NCI-H526 (cell line): Measurements from ENCODE around the gene PARVG.
"Not testable (repeated sequence)": the region's sequence is repeated elsewhere in the genome, so short reads cannot be mapped to it uniquely, and the experiment has no call there.

Experiments
- DNase-seq, 2 experiments: peaks; one replicate each; lab custom pipeline; 2025; lab: John Stamatoyannopoulos, UW

PARVG gene

GRCh38 chr22:44213489-44214043 lies 32.8 kb downstream of the PARVG start:
- DNase-seq: no peak

DNA sequence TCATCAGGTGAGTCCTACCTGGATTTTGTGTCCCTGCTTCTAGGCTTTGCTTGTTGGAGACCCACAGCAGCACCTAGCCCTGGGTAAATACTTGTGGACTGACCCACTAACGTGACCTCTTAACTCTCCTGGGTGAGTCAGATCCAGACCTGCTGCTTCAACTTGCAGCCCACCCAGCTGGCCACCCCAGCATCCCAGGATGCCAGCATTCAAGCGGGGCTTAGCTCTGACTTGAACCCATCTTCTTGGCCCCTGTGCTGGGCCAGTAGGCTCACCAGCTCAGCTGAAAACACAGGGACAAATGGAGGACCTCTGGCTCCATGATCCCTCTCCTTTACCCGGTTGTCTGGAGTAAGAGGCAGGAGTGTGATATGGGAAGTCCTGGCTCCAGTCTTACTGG lies 33.5 kb downstream of the PARVG start:
- DNase-seq: no peak

- no peak for DNase-seq
Observed at GRCh38 chr22:44214764-44215163, 34.0 kb downstream of the PARVG start.

DNA sequence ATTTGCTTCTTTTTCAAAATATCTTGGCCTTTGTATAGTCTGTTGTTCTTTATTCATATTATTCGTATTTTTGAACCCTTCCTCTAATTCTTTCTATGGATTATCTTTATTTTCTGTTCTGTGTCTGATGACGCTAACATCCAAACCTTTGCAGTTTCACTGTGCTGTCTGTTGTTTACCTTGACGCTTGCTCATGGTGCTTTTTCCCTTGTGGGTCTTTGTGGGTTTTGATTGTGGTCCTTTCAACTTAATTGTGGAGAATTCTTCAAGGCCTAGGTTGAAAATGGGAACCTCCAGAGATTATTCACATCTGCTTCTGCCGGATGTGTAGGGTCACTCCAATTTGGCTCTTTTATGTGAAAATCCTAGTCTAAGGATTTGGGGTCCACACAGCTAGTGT lies 34.6 kb downstream of the PARVG start:
- DNase-seq: no peak

- DNase-seq: no peak
Observed at GRCh38 chr22:44217346-44217745, 36.6 kb downstream of the PARVG start.

DNA sequence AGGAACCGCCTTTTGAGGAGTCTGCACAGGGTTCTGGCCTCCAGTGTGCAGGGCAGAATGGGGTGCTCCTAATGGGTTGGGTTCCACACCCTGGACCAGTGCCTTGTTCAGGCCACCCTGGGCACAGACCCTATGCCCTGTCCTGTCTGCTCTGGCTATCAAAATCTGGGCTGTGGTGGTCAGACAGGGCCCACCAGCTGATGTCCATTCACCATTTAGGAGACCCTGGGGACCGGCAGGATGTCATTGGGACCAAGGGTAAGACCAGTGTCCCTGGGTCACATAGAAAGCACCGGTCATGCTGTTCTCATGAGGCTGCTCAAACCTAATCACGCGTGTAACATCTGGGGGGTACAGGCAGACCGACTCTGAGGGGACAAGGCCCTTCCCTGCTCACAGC lies 37.3 kb downstream of the PARVG start:
- DNase-seq: no peak

DNA sequence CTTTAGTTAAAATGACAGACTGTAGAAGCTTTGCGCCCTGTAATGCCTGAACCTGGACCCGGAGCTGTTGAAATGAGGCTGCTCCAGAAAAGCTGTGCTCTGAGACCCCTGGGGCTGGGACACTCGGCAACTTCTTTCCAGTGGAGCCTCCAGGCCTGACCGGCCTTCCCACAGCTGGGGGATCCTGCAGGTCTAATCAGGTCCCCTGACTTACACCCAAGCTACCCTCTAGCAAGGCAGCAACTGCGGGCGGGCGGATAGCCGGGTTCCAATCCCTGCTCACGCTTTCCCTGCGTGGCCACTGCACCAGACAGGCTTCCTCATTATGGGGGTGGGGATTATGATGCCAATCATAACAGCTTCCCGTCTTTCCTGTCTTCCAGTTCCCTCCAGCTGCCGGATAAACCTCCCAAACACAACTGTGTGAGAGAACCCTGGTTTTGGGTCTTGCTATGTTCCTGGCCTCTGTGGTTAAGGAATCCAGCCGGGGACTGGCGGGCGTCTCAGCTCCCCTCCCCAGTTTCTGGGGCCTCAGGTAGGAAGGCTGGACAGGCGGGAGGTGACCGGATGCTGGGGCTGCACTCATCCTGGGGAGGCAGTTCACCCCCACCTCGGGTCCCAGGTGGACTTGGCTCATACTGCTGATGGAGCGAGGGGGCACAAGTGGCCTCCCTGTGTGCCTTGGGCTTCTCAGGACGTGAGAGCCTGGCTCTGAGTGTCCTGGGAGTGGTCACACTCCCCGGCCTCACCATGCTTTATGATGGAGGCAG lies 38.6 kb downstream of the PARVG start:
- no peak for DNase-seq

DNA sequence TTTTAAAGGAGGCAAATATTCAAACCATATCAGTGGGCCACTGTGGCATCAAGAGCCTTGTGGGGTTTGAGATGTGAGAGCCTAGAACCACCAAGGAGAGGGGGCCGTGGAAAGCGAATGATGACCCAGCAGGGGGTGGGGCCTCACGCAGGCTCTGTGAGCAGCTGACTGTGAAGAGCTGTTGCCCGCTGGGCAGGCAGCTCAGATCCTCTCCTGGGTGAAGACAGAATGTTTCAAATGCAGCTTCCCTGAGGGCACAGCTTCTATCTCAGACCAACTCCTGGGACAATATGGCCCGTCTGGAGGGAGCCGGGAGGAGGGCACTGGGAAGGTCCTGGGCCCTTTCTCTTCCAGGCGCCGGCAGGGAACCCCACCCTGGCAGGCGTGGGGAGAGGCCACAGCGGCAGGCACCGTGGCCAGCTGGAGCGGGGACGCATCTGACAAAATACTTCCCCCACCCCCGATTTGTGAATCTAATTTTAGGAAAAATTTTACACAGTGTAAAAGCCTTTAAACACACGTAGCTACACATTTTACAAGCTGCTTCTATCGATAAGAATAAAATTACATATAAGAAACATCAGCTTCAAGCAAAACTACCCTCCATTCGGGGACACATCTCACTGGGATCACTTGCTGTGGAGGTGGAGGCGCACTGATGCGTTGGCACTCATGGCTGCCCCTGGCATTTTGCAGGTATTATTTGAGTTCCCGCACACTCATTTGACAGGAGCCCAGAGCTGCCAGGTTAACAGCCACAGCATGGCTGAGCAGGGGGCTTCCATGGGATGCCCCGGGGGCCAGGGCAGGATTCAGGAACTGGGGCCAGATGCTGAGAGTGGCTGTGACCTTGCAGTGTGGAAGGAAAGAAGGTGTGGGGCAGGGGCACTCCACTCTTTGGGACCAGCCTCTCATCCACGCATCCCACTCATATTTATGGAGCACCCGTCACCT lies 40.3 kb downstream of the PARVG start:
- no peak for DNase-seq

DNA sequence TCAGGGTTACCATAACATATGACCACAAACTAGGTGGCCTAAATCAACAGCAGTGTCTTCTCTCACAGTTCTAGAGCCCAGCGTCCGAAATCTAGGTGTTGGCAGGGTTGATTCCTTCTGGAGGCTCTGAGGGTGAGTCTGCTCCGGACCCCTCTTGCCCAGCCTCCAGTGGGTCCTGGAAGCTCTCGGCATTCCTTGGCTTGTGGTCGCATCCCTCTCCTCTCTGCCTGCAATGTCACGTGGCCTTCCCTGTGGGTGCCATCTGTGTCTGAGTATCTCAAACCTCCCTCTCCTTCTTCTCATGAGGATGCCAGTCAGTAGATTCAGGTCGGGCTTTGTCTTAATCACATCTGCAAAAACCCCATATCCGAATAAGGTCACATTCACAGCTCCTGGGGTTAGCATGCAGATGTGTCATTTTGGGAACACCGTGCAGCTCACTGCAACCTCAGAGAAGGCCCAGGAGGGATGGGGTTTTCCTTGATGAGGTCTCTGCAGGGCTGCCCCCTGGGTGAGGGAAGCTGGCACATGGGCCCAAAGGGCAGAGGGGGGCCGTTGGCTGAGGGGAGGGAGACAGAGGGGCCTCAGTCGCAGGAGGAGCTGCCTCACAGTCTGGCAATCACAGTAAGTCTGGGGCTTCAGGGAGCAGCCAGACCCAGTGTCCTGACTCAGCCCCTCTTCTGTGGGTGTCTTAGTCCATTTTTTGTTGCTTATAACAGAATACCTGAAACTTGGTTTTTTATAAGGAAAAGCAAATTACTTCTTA lies 41.2 kb downstream of the PARVG start:
- no peak for DNase-seq

DNA sequence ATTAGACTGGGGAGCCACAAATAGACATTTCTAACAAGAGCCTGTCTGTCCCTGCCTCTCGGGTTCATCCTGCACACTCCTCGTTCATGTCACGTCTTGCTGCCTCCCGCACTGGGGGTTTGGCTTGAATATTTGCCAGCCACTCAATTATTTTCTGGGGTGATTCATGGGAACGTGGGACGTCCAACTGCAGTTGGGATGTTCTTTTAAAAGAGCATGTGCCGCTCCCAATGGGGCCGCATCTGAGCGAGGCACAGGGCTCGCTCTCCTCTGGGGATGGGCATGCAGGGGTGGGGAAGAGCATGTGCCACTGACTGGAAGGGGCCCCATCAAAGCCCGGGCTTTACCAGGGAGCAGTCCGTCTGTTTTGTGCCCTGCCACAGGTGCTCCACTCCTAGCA lies 43.4 kb downstream of the PARVG start:
- DNase-seq: no peak

DNA sequence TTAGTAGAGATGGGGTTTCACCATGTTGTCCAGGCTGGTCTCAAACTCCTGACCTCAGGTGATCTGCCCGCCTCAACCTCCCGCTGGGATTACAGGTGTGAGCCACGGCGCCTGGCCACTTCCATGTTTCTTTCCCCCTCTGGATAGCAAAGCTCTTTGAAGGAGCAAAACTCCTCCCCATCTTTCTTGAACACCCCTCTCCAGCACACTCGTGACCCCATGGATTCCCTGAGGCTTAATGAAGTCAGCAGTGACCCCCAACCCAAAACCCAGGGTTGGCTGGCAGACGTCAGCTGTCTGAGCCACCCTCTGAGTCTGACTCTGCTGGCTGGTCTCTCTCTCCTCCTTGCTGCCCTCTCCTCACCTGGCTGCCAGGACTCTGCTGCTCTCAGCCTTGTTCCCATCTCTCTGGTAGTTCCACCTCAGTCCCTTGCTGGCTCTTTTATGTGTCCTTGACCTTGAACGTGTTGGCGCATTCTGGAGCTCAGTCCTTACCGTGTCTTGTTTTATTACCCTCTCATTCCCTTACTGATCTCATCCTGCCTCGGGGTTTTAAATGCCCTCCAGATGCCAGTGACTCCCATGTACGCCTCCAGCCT lies 44.5 kb downstream of the PARVG start:
- no peak for DNase-seq

- DNase-seq: no peak
Observed at GRCh38 chr22:44225812-44226211, 45.1 kb downstream of the PARVG start.

DNA sequence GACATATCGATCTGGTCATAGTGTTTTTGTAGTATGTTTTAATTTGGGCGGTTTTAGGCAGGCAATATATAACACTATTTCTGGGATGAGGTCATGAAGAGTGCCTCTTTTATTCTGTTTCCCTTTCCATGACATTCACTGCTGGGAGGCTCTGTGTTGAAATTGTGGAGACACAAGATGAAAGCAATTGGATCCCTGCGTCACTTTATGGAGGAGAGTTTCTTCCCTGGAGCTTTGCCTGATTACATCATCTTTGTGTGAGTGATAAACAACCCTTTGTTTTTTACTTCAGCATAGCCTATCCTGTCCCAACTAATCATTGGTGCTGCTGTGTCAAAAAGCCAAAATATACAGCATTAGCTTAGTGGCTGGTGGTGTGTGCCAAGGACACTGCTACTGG lies 48.6 kb downstream of the PARVG start:
- no peak for DNase-seq

- DNase-seq: no peak
Observed at GRCh38 chr22:44229809-44230208, 49.1 kb downstream of the PARVG start.

- no peak for DNase-seq
Observed at GRCh38 chr22:44231233-44231632, 50.5 kb downstream of the PARVG start.

DNA sequence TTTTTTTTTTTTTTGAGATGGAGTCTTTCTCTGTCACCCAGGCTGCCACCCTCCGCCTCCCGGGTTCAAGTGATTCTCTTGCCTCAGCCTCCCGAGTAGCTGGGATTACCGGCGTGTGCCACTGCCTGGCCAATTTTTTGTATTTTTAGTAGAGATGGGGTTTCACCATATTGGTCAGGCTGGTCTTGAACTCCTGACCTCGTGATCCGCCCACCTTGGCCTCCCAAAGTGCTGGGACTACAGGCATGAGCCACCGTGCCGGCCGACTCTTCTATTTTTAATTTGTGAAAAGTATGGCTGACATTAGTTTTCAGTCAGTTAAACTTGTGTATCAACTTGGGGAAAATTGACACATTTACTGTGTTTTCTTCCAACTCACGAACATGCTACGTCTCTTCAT lies 53.6 kb downstream of the PARVG start:
- not testable (repeated sequence) for DNase-seq

DNA sequence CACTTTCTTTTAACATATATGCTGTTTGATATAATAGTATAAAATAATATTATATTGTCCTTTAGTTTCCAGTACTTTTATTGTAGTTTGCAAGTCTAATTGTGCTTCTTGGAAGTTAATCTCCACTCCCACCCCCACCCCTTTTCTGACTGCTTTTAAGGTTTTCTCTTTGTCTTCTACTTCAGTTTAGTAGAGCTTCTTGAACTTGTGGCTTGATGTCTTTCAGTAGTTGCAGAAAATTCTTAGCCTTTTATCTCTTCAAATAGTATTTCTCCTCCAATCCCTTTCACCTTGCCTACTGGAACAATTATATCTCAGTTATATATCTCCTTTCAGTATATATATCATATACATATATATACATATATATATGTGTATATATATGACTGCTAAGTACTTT lies 56.6 kb downstream of the PARVG start:
- no peak for DNase-seq

DNA sequence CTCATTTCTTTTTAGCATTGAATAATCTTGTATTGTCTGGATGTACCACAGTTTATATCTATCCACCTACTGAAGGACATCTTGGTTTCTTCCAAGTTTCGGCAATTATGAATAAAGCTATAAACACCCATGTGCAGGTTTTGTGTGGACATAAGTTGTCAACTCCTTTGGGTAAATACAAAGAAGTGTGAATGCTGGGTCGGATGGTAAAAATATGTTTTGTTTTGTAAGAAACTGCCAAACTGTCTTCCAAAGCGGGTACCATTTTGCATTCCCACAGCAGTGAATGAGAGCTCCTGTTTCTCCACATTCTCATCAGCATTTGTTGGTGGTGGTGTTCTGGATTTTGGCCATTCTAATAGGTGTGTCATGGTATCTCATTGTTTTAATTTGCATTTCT lies 60.4 kb downstream of the PARVG start:
- DNase-seq: not testable (repeated sequence)

DNA sequence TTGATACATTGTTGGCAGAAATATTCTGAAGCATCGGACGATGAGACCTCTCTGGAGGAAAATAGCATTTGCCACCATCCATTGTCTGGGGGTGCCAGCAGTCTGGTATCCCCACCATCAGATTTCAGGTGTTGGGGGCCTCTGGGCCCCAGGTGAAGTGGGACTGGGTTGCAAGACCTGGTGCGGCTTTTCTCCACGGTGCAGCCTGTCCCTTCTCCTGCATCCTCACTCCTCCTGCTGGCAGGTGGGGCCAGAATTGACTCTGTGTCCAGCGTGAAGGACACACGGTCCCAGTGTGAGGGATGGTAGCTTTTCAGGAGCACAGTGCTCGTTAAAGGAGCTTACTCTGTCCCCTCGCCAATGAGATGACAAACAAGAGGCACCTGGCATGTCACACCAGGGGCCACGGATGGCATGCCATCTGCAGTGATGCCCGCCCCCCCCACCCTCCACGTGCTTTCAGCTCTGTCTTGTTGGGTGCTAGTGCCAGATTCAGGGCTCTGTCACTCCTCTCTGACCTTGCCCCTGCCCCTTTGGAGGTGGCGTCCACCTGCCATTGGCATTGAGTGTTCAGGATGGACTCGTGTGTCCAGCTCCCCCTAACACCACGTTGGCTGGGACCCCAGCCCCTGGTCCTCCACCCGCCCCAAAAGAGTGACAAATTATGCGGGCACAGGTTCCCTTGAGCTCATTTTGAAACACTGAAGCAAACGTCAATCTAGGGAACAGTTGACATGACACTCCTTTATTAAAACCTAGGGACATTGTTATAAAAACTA lies 62.4 kb downstream of the PARVG start:
- DNase-seq: no peak

DNA sequence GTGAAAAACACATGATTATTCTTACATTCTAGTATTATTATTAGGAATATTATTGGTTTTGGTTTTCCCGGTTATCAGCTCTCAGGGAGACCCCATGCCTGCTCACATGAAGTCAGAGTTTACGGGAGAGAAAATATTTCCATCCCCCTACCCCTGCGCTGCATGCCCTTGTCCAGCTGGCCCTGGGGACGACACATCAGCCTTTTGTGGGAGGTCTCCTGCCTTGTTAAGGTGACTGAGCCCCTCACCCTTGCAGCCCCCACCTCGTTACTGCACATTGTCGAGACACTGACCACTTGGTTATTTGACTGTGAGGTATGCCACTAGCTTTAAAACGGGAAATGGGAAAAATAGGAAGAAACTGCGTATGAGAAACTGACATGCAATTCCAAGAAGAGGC lies 63.0 kb downstream of the PARVG start:
- DNase-seq: no peak

- DNase-seq: no peak
Observed at GRCh38 chr22:44244265-44244822, 63.6 kb downstream of the PARVG start.
